Measurements from ENCODE around the gene ANKRD63.

The ANKRD63 gene

GRCh38 chr15:40270246-40270995, 12.4 kb downstream of the ANKRD63 start:
- TF ChIP-seq CTCF (IDR thresholded peaks at IDR 0.05; ENCODE audit: low read depth, low read length), result no peak
- no peak for DNase-seq (ENCODE audit: low read depth in 2 of 2)
- H3K4me3 ChIP-seq (replicated peaks in 1 of 2; ENCODE audit: low read depth in 2 of 2, low read length in 2 of 2), result no peak overlapping the region

- TF ChIP-seq CTCF (IDR thresholded peaks at IDR 0.05; ENCODE audit: low read depth, low read length), result no peak
- DNase-seq (ENCODE audit: low read depth in 2 of 2), result no peak
- no peak overlapping the region for H3K4me3 ChIP-seq (replicated peaks in 1 of 2; ENCODE audit: low read depth in 2 of 2, low read length in 2 of 2)
Observed at GRCh38 chr15:40269604-40270003, 13.3 kb downstream of the ANKRD63 start.

GRCh38 chr15:40267670-40268069, 15.2 kb downstream of the ANKRD63 start:
- H3K4me3 ChIP-seq (replicated peaks in 1 of 2; ENCODE audit: low read depth in 2 of 2, low read length in 2 of 2), result no peak overlapping the region
- DNase-seq (ENCODE audit: low read depth in 2 of 2), result no peak
- TF ChIP-seq CTCF (IDR thresholded peaks at IDR 0.05; ENCODE audit: low read depth, low read length), result no peak

- TF ChIP-seq CTCF (IDR thresholded peaks at IDR 0.05; ENCODE audit: low read depth, low read length), result no peak
- H3K4me3 ChIP-seq (replicated peaks in 1 of 2; ENCODE audit: low read depth in 2 of 2, low read length in 2 of 2), result no peak overlapping the region
- DNase-seq (ENCODE audit: low read depth in 2 of 2), result peak; percentile 95 to 96
Observed at GRCh38 chr15:40266828-40267304, 16.0 kb downstream of the ANKRD63 start.

GRCh38 chr15:40265875-40266274, 17.0 kb downstream of the ANKRD63 start:
- TF ChIP-seq CTCF (IDR thresholded peaks at IDR 0.05; ENCODE audit: low read depth, low read length), result no peak
- DNase-seq (ENCODE audit: low read depth in 2 of 2), result no peak
- H3K4me3 ChIP-seq (replicated peaks in 1 of 2; ENCODE audit: low read depth in 2 of 2, low read length in 2 of 2), result no peak overlapping the region

GRCh38 chr15:40265355-40265754, 17.5 kb downstream of the ANKRD63 start:
- H3K4me3 ChIP-seq (replicated peaks in 1 of 2; ENCODE audit: low read depth in 2 of 2, low read length in 2 of 2), result no peak overlapping the region
- no peak for TF ChIP-seq CTCF (IDR thresholded peaks at IDR 0.05; ENCODE audit: low read depth, low read length)
- DNase-seq (ENCODE audit: low read depth in 2 of 2), result no peak

Measured in cardiac fibroblast (primary cell).